Left ventricle myocardium inferior (tissue), 1 donor: Measurements from ENCODE around the gene S100G. TPM values are rescaled to one million over a fixed set of nuclear protein-coding genes. Genes with fewer than 3 reads are reported as not detected.

Experiments
- DNase-seq: peaks from one replicate; pipeline ENCODE4 v3.0.0-alpha.2; 2020
- H3K27ac ChIP-seq: fragments of 200-600 bp; replicated peaks from 2 replicates; pipeline ENCODE4 v1.8.0; 2021
- H3K27me3 ChIP-seq: fragments of 200-600 bp; 2 replicates; pipeline ENCODE4 v1.8.0; 2021; ENCODE audit warnings: low read depth
- H3K36me3 ChIP-seq: fragments of 200-600 bp; 2 replicates; pipeline ENCODE4 v1.8.0; 2021
- H3K4me1 ChIP-seq: fragments of 200-600 bp; 2 replicates; pipeline ENCODE4 v1.8.0; 2021
- H3K4me3 ChIP-seq: fragments of 200-600 bp; 2 replicates; pipeline ENCODE4 v1.8.0; 2021; ENCODE audit warnings: mild to moderate bottlenecking, moderate library complexity
- H3K9me3 ChIP-seq: fragments of 200-600 bp; replicated peaks from 2 replicates; pipeline ENCODE4 v1.8.0; 2021
- intact Hi-C: fragments of 100-400 bp; cut with micrococcal nuclease; formaldehyde crosslinking; loops from one replicate; pipeline ENCODE4 v1.11.0; 2022
- total RNA-seq: library from RNA; stranded (reverse); fragmentation: NEBNext Ultra II Directional; extraction: Animal tissue kit (Norgen Biotek cat#: 25700); gene quantifications from one replicate; pipeline ENCODE4 v1.2.1, GENCODE V29; 2021
- TF ChIP-seq, protein P1 (sequence below): fragments of 200-600 bp; IDR thresholded peaks from 2 replicates; pipeline ENCODE4 v1.8.0; 2021; ENCODE audit warnings: antibody characterized with exemption, mild to moderate bottlenecking, borderline replicate concordance
- donor health status: DM: no; HTN: yes; CAD: no; lungs with severe emphysema.

The S100G gene
- total RNA-seq, 1 donor from 2014 or later: not detected

DNA sequence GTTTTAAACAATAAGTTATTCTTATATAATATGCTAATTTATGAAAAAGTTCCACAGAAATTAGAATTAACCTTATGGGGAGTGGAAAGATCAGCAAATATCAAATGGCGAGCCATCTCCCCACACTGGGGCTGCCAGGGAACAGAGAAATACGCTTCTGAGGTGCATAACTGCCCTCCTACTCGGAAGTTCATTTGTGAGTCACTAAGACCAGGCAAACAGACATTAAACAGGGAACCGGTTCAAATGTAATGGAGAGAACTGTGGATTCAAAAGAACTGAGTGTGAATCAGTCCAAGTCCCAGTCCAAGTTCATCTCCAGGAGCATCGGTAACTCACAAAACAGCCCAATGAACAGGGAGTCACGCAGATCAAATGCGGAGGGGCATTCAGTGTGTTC, 11.4 kb upstream of the S100G start:
- DNase-seq: no peak
- Histone ChIP-seq H3K27ac (no peak overlapping the region), H3K27me3 (no peaks in the 10 kb centered on the region), H3K36me3 (no peaks in the 10 kb centered on the region), H3K4me3 (no peak overlapping the region), H3K4me1 (no peaks in the 10 kb centered on the region), H3K9me3 (no peaks in the 10 kb centered on the region)
- TF ChIP-seq, protein P1, sequence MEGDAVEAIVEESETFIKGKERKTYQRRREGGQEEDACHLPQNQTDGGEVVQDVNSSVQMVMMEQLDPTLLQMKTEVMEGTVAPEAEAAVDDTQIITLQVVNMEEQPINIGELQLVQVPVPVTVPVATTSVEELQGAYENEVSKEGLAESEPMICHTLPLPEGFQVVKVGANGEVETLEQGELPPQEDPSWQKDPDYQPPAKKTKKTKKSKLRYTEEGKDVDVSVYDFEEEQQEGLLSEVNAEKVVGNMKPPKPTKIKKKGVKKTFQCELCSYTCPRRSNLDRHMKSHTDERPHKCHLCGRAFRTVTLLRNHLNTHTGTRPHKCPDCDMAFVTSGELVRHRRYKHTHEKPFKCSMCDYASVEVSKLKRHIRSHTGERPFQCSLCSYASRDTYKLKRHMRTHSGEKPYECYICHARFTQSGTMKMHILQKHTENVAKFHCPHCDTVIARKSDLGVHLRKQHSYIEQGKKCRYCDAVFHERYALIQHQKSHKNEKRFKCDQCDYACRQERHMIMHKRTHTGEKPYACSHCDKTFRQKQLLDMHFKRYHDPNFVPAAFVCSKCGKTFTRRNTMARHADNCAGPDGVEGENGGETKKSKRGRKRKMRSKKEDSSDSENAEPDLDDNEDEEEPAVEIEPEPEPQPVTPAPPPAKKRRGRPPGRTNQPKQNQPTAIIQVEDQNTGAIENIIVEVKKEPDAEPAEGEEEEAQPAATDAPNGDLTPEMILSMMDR: no peak
- intact Hi-C loops: no loop called here

DNA sequence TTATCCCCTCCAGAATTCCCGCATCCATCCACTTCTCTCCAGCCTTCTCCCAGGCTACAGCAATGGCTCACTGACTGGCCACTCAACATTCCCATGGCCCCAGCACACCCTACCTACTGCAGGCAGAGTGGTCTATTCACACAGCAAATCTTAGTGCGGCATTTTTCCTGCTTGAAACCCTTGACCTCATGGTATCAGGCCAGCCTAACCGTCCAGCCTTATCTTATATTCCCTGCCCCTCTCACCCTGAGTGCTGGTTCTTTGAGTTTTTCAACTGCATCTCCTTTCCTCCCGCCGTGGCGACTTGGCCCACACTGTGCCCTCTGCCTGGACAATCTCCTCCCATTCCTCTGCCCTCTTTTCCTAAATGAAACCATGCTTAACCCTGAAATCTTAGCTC, 10.0 kb upstream of the S100G start:
- Histone ChIP-seq H3K4me3 (no peak overlapping the region), H3K4me1 (no peaks in the 10 kb centered on the region), H3K27me3 (no peaks in the 10 kb centered on the region), H3K9me3 (no peaks in the 10 kb centered on the region), H3K36me3 (no peaks in the 10 kb centered on the region), H3K27ac (no peak overlapping the region)
- no peak for DNase-seq
- TF ChIP-seq, protein P1: no peak
- intact Hi-C loops: no loop called here

DNA sequence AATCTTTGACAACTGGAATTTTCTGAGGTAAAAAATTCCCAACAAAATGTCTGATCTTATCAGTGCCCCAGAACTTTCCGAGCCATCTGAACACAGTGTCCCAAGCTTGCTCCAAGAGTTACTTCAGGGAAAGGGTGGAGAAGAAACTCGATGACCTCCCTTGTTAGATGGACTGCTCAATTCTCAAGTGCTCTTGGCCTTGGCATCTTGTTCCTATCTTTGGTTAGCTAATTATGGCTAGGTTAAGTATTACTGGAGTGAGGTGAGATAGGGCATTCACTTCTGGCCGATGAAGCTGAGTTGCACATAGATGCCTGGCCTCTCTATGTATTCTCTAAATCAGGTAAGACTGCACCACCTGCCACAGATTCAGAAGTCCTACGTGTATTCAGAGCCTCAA, 9.1 kb upstream of the S100G start:
- intact Hi-C loops: no loop called here
- Histone ChIP-seq H3K36me3 (no peaks in the 10 kb centered on the region), H3K4me3 (no peak overlapping the region), H3K4me1 (no peaks in the 10 kb centered on the region), H3K9me3 (no peaks in the 10 kb centered on the region), H3K27me3 (no peaks in the 10 kb centered on the region), H3K27ac (no peak overlapping the region)
- TF ChIP-seq, protein P1: no peak
- no peak for DNase-seq

DNA sequence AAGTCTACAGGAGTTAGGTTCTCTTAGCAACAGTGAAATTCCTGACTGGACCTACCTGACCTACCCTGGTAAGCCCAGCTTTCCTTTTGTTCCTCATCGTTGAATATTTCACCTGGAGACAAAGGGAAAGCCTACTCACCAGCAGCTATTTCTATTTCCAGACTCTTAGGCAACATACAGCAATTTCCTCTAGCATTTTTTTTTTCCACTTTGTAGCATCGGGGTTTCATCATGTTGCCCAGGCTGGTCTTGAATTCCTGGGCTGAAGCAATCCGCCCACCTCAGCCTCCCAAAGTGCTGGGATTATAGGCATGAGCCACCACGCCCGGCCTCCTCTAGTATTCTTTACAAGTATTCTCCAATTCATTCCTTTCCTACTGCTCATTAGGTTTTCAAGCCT, 6.8 kb upstream of the S100G start:
- TF ChIP-seq, protein P1: no peak
- no peaks in the 10 kb centered on the region for H3K9me3 ChIP-seq
- H3K27me3 ChIP-seq: no peaks in the 10 kb centered on the region
- no peak for DNase-seq
- no peak overlapping the region for H3K4me3 ChIP-seq
- intact Hi-C loops: no loop called here
- H3K4me1 ChIP-seq: no peaks in the 10 kb centered on the region
- no peaks in the 10 kb centered on the region for H3K36me3 ChIP-seq
- no peak overlapping the region for H3K27ac ChIP-seq

DNA sequence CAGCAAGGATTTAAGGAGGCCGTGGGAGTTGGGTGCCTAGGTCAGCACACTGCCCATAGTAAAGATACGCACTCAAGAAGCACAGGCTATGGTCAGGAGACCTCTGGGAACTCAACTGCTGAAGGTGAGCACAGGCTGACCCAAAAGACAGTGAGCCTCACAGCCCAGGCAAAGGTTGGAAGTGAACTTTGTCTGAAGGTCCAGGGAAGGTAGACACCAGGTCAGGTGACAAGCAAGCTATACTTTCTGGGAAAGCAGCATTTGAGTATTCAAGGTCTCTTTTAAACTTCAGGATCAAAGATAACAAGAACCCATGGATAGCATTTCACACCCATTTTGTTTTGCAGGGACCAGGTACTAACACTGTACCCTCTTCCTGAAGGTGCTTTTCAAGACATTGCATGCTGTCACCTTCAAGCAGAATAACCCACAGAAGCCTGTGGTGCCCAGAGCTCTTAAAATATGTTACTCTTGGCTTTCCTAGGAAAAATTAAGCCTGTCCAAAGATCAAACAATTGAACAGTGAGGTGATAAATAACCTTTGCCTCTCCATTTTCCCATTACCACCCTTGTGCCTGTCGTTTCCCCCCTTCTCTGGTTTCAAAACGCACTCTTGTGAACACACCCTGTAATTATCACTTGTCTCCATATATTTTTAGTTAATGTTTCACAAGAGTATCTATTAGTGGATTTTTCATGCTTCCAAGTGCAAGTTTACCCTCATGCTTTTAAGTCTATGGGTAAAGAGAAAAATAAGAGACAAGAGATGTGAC, 3.4 kb upstream of the S100G start:
- Histone ChIP-seq H3K4me1 (no peaks in the 10 kb centered on the region), H3K9me3 (no peaks in the 10 kb centered on the region), H3K4me3 (no peak overlapping the region), H3K36me3 (no peaks in the 10 kb centered on the region), H3K27ac (no peak overlapping the region), H3K27me3 (no peaks in the 10 kb centered on the region)
- TF ChIP-seq, protein P1: no peak
- no peak for DNase-seq
- intact Hi-C loops: no loop called here
